ENCODE measurements around the gene ULK2.

DNA sequence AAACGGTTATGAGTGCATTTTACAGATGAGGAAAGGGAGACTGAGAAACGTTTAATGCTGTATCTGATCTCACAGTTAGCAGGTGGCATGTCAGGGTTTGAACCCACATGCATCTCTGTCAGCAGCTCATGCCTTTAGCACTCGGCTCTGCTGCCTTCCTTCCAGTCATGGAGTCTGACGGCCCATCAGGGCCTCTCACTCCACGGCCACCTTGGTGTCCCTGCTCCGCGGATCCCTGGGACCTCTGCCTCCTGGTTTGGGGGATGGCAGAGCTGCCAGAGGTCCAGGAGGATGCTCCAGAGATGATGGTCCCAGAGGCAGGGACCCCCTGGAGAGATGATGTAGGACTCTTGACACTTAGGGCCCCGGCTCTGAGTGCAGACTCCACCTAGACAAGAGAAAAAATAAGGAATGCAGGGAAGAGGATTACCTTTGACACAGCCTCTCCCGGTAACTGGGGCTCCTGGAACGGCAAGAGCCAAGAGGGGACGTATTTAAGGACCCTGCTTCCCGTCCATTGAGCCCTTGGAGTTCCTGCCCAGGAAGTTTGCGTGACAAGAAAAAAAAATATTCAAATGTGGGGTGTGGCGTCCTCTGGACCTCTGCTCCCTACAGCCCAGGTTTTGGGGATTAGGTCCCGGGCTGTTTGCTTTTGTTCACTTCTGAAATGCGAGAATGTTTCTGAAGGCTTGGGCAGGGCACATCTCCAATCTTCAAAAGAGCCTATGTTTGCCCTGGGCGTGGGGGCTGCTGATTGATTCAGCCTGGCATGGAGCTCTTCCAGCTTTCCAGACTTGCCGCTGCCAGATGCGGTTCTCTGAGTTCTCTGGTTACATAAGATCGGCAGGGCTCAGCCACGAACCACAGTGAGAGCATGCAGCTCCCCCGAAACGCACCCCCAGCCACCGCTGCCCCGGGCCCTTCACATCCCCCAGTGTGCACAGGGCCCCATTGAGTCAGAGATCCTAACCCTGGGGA, 119.6 kb downstream of the ULK2 start, which contains the start of gene ALDH3A1:
- no peak for TF ChIP-seq CTCF (IDR thresholded peaks at IDR 0.05)
- TF ChIP-seq POLR2A (IDR thresholded peaks at IDR 0.05) = no peak
- no peak for TF ChIP-seq EP300 (IDR thresholded peaks at IDR 0.05)
